Activated T-cell treated with anti-CD3 and anti-CD28 coated beads for 24 hours (primary cell): ENCODE measurements around the gene RAPGEF4.
A peak's percentile ranks its signal among the peaks of the same experiment; 100 is the strongest.
"Not testable (repeated sequence)": the region's sequence is repeated elsewhere in the genome, so short reads cannot be mapped to it uniquely, and the experiment has no call there.

Experiments
- DNase-seq: peaks from one replicate; pipeline ENCODE4 v3.0.0-alpha.2; 2020; ENCODE audit warnings: low read depth

The RAPGEF4 gene

GRCh38 chr2:173075056-173075780, 339.6 kb downstream of the RAPGEF4 start:
- DNase-seq = no peak

- DNase-seq = peak; percentile 23
Measured at GRCh38 chr2:173075781-173076580, 340.3 kb downstream of the RAPGEF4 start, which contains the start of gene MAP3K20. TSS of gene MAP3K20 (plus strand) at chr2:173075846. CDS start at chr2:173091032, 15,186 bp downstream.

- no peak for DNase-seq
Measured at GRCh38 chr2:173076581-173077345, 341.1 kb downstream of the RAPGEF4 start.

- no peak for DNase-seq
Measured at GRCh38 chr2:173077506-173078177, 342.0 kb downstream of the RAPGEF4 start.

GRCh38 chr2:173079141-173079540, 343.5 kb downstream of the RAPGEF4 start:
- DNase-seq = no peak

- no peak for DNase-seq
Measured at GRCh38 chr2:173079973-173080860, 344.6 kb downstream of the RAPGEF4 start.

GRCh38 chr2:173086518-173087213, 351.0 kb downstream of the RAPGEF4 start:
- no peak for DNase-seq

GRCh38 chr2:173087214-173087581, 351.6 kb downstream of the RAPGEF4 start:
- DNase-seq = no peak

GRCh38 chr2:173087793-173088496, 352.3 kb downstream of the RAPGEF4 start:
- no peak for DNase-seq

GRCh38 chr2:173090276-173090877, 354.7 kb downstream of the RAPGEF4 start:
- no peak for DNase-seq

- no peak for DNase-seq
Measured at GRCh38 chr2:173090973-173091660, 355.5 kb downstream of the RAPGEF4 start.

GRCh38 chr2:173091910-173092309, 356.3 kb downstream of the RAPGEF4 start:
- DNase-seq = no peak

- no peak for DNase-seq
Measured at GRCh38 chr2:173092844-173093402, 357.3 kb downstream of the RAPGEF4 start.

GRCh38 chr2:173093617-173094016, 358.0 kb downstream of the RAPGEF4 start:
- not testable (repeated sequence) for DNase-seq

GRCh38 chr2:173094731-173095130, 359.1 kb downstream of the RAPGEF4 start:
- DNase-seq = no peak

GRCh38 chr2:173095356-173095755, 359.7 kb downstream of the RAPGEF4 start:
- DNase-seq = no peak

GRCh38 chr2:173099271-173099670, 363.6 kb downstream of the RAPGEF4 start:
- no peak for DNase-seq

- DNase-seq = no peak
Measured at GRCh38 chr2:173099804-173100203, 364.2 kb downstream of the RAPGEF4 start.
